Measurements from ENCODE around the gene EEPD1. TPM values are rescaled to one million over a fixed set of nuclear protein-coding genes. Genes with fewer than 3 reads are reported as not detected.

The EEPD1 gene
- total RNA-seq, 1 experiment from 2014 or later = 0.70 TPM

- no TSS peak for BruUV-seq (replicated peaks)
- Mint-ChIP-seq H3K4me3 (ENCODE audit: unreplicated experiment) (no peak overlapping the region), H3K36me3 (ENCODE audit: insufficient read depth, unreplicated experiment) (no peaks in the 10 kb centered on the region), H3K27me3 (ENCODE audit: insufficient read depth, unreplicated experiment) (peaks cover 24% of the 10 kb centered on the region), H3K27ac (ENCODE audit: low read depth, unreplicated experiment) (no peak overlapping the region), H3K4me1 (ENCODE audit: insufficient read depth, unreplicated experiment) (no peaks in the 10 kb centered on the region), H3K9me3 (ENCODE audit: unreplicated experiment) (no peaks in the 10 kb centered on the region)
- TF ChIP-seq CTCF (IDR thresholded peaks at IDR 0.05; ENCODE audit: unreplicated experiment) = no peak
- ChIA-PET CTCF (interaction anchor here (0.5 kb wide), 1 partner anchor 896 kb away, joined by 4 read pairs; no protein-coding TSS in a partner anchor), POLR2A (no interaction called here)
- no peak for DNase-seq (ENCODE audit: unreplicated experiment)
- intact Hi-C loops (cut with micrococcal nuclease) = no loop called here
These were observed 17.4 kb upstream of the EEPD1 start for GRCh38 chr7:36135700-36136099.

- Mint-ChIP-seq H3K36me3 (ENCODE audit: insufficient read depth, unreplicated experiment) (no peaks in the 10 kb centered on the region), H3K4me3 (ENCODE audit: unreplicated experiment) (no peak overlapping the region), H3K9me3 (ENCODE audit: unreplicated experiment) (no peaks in the 10 kb centered on the region), H3K27me3 (ENCODE audit: insufficient read depth, unreplicated experiment) (peaks cover 15% of the 10 kb centered on the region), H3K27ac (ENCODE audit: low read depth, unreplicated experiment) (no peak overlapping the region), H3K4me1 (ENCODE audit: insufficient read depth, unreplicated experiment) (no peaks in the 10 kb centered on the region)
- TF ChIP-seq CTCF (IDR thresholded peaks at IDR 0.05; ENCODE audit: unreplicated experiment) = no peak
- DNase-seq (ENCODE audit: unreplicated experiment) = no peak
- no TSS peak for BruUV-seq (replicated peaks)
- ChIA-PET POLR2A (no interaction called here), CTCF (interaction anchor here (2.6 kb wide), 1 partner anchor 8 kb away, joined by 10 read pairs; no protein-coding TSS in a partner anchor)
- intact Hi-C loops (cut with micrococcal nuclease) = no loop called here
These were observed 15.8 kb upstream of the EEPD1 start for GRCh38 chr7:36137258-36137657.

- Mint-ChIP-seq H3K27me3 (ENCODE audit: insufficient read depth, unreplicated experiment) (peaks cover 15% of the 10 kb centered on the region), H3K36me3 (ENCODE audit: insufficient read depth, unreplicated experiment) (no peaks in the 10 kb centered on the region), H3K4me3 (ENCODE audit: unreplicated experiment) (no peak overlapping the region), H3K27ac (ENCODE audit: low read depth, unreplicated experiment) (no peak overlapping the region), H3K9me3 (ENCODE audit: unreplicated experiment) (no peaks in the 10 kb centered on the region), H3K4me1 (ENCODE audit: insufficient read depth, unreplicated experiment) (no peaks in the 10 kb centered on the region)
- TF ChIP-seq CTCF (IDR thresholded peaks at IDR 0.05; ENCODE audit: unreplicated experiment) = no peak
- BruUV-seq (replicated peaks) = no TSS peak
- CTCF ChIA-PET = interaction anchor here (1.6 to 2.6 kb wide), 2 partner anchors 9 to 17 kb away, joined by 6 to 10 read pairs; no protein-coding TSS in a partner anchor
- intact Hi-C loops (cut with micrococcal nuclease) = no loop called here
- POLR2A ChIA-PET = no interaction called here
- DNase-seq (ENCODE audit: unreplicated experiment) = no peak
These were observed 15.3 kb upstream of the EEPD1 start for GRCh38 chr7:36137754-36138153.

GRCh38 chr7:36138209-36138608 is 14.8 kb upstream of the EEPD1 start:
- Mint-ChIP-seq H3K9me3 (ENCODE audit: unreplicated experiment) (no peaks in the 10 kb centered on the region), H3K36me3 (ENCODE audit: insufficient read depth, unreplicated experiment) (no peaks in the 10 kb centered on the region), H3K4me1 (ENCODE audit: insufficient read depth, unreplicated experiment) (no peaks in the 10 kb centered on the region), H3K27ac (ENCODE audit: low read depth, unreplicated experiment) (no peak overlapping the region), H3K4me3 (ENCODE audit: unreplicated experiment) (no peak overlapping the region), H3K27me3 (ENCODE audit: insufficient read depth, unreplicated experiment) (peaks cover 10% of the 10 kb centered on the region)
- intact Hi-C loops (cut with micrococcal nuclease) = no loop called here
- ChIA-PET CTCF (interaction anchor here (1.6 to 2.6 kb wide), 2 partner anchors 9 to 18 kb away, joined by 6 to 10 read pairs; no protein-coding TSS in a partner anchor), POLR2A (no interaction called here)
- no peak for DNase-seq (ENCODE audit: unreplicated experiment)
- no peak for TF ChIP-seq CTCF (IDR thresholded peaks at IDR 0.05; ENCODE audit: unreplicated experiment)
- no TSS peak for BruUV-seq (replicated peaks)

All from MCF 10A (cell line).